K562 (cell line): ENCODE measurements around the gene SLC1A1.

Source experiments
- FOSL1 ChIP-seq: fragments of 200-800 bp; sonication (Bioruptor generic); conservative IDR thresholded peaks from 2 replicates; pipeline ENCODE4 v1.6.1; 2016; ENCODE audit warnings: missing genetic modification characterization, missing compliant biosample characterization
- HDAC1 ChIP-seq, 2 experiments: fragments of 450-650 bp; IDR thresholded peaks; 2 replicates each; pipeline ENCODE4 v1.6.1; 2016 to 2017; ENCODE audit warnings: inconsistent platforms in 1 of 2, mild to moderate bottlenecking in 1 of 2, moderate library complexity in 1 of 2
- JUND ChIP-seq, 2 experiments: IDR thresholded peaks; 2 replicates in 1 of 2; 3 replicates in 1 of 2; pipeline ENCODE4 v1.6.1; 2011; ENCODE audit warnings: borderline replicate concordance in 2 of 2, low read depth in 2 of 2, low read length in 2 of 2, improper control_type of control experiment in 1 of 2, missing biosample characterization in 1 of 2, missing genetic modification characterization in 1 of 2, missing genetic modification reagents in 1 of 2
- NR0B1 ChIP-seq: fragments of 450-650 bp; IDR thresholded peaks from one replicate; pipeline ENCODE4 v1.6.1; 2018; ENCODE audit warnings: mild to moderate bottlenecking, moderate library complexity; ENCODE audit not compliant: partially characterized antibody
- RFX5 ChIP-seq: IDR thresholded peaks from 2 replicates; pipeline ENCODE4 v1.6.1; 2011; ENCODE audit warnings: low read depth, mild to moderate bottlenecking, improper control_type of control experiment, low read length
- TEAD2 ChIP-seq: fragments of 450-650 bp; IDR thresholded peaks from 2 replicates; pipeline ENCODE4 v1.6.1; 2016; ENCODE audit warnings: missing genetic modification characterization, control low read depth, missing compliant biosample characterization
- TF ChIP-seq, protein P1 (sequence below): IDR thresholded peaks from 2 replicates; pipeline ENCODE4 v1.6.1; 2016; ENCODE audit warnings: missing genetic modification characterization, missing compliant biosample characterization

DNA sequence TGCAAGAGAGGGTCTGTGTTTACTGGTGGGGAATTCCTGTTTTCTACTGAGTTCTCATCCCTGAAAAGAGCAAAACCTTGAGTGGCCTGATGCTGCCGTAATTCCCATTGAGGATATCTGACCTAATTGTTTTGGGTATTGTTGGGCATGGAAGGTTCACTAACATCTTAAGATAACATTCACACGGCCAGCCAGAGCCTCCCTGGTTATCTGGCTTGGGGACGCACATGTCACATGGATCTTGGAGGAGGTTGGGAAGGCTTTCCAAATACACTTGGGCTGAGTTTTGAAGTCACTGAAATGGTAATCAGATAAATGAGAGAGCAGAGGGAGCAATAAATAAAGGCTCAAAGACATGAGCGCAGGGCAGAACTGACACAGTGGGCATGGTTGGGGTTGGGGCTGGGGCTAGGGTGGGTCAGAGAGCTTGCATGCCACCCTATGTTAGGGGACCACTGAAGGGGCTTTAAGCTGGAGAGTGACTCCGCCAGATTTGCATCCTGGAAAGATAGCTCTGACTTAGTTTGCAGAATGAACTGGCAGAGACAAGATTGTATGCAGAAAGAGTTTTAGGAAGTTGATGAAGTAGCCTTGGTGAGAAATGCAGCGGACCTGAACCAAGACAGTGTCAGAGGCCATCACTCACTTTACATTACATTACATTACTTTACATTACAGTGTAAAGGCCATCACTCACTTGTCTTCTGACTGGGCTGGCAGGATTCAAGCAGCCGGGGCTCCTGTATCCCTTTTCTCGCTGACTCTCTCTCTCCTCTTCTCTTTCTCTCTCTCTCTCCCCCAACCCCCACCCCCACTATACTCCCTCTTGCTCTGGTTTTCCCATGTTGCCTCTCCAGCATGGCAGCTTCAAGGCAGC lies 24.2 kb downstream of the SLC1A1 start:
- no peak for TF ChIP-seq TEAD2 (tag)
- TF ChIP-seq JUND (IDR thresholded peaks at IDR 0.05; ENCODE audit: borderline replicate concordance, low read depth, low read length): no peak
- no peak for TF ChIP-seq JUND (tag; IDR thresholded peaks at IDR 0.05; ENCODE audit: borderline replicate concordance, low read depth, low read length)
- TF ChIP-seq RFX5: no peak
- no peak for TF ChIP-seq FOSL1 (tag)
- no peak for TF ChIP-seq HDAC1 (IDR thresholded peaks at IDR 0.05)
- TF ChIP-seq, protein P1, sequence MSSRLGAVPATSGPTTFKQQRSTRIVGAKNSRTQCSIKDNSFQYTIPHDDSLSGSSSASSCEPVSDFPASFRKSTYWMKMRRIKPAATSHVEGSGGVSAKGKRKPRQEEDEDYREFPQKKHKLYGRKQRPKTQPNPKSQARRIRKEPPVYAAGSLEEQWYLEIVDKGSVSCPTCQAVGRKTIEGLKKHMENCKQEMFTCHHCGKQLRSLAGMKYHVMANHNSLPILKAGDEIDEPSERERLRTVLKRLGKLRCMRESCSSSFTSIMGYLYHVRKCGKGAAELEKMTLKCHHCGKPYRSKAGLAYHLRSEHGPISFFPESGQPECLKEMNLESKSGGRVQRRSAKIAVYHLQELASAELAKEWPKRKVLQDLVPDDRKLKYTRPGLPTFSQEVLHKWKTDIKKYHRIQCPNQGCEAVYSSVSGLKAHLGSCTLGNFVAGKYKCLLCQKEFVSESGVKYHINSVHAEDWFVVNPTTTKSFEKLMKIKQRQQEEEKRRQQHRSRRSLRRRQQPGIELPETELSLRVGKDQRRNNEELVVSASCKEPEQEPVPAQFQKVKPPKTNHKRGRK: no peak
- no peak for TF ChIP-seq NR0B1
